CD4-positive, alpha-beta memory T cell (primary cell): ENCODE measurements around the gene ITGAD. TPM values are rescaled to one million over a fixed set of nuclear protein-coding genes. Genes with fewer than 3 reads are reported as not detected.

ENCODE experiments used
- CTCF ChIA-PET: fragments of 350-600 bp; sonication (Branson Sonifier 250); formaldehyde crosslinking; loops from one replicate; lab custom pipeline; 2021; ENCODE audit warnings: inconsistent platforms; ENCODE audit not compliant: partially characterized antibody; lab: Charles Lee
- POLR2A ChIA-PET: fragments of 350-600 bp; sonication (Branson Sonifier 250); formaldehyde crosslinking; loops from one replicate; lab custom pipeline; 2021; ENCODE audit not compliant: partially characterized antibody; lab: Charles Lee
- DNase-seq, 5 donors: peaks; one replicate each; pipeline versions ENCODE4 v3.0.0 to v3.0.0-alpha.2; 2020 to 2022; ENCODE audit warnings: mixed read lengths in 1 of 5
- H3K27ac ChIP-seq: one replicate; pipeline ENCODE4 v1.7.0; 2013; ENCODE audit warnings: low read depth, low read length
- H3K27me3 ChIP-seq: 2 replicates; pipeline ENCODE4 v1.7.0; 2013; ENCODE audit warnings: mild to moderate bottlenecking, low read length, moderate library complexity; ENCODE audit not compliant: insufficient read depth
- H3K36me3 ChIP-seq: 2 replicates; pipeline ENCODE4 v1.7.0; 2013; ENCODE audit warnings: mild to moderate bottlenecking, low read length, moderate library complexity; ENCODE audit not compliant: insufficient read depth
- H3K4me1 ChIP-seq: 2 replicates; pipeline ENCODE4 v1.7.0; 2013; ENCODE audit warnings: mild to moderate bottlenecking, low read length, moderate library complexity; ENCODE audit not compliant: insufficient read depth
- H3K4me3 ChIP-seq, 2 donors: one replicate each; pipeline ENCODE4 v1.7.0; 2013; ENCODE audit warnings: low read length in 2 of 2, mild to moderate bottlenecking in 1 of 2
- H3K9me3 ChIP-seq, 2 donors: one replicate each; pipeline ENCODE4 v1.7.0; 2013; ENCODE audit warnings: low read length in 2 of 2, control low read depth in 1 of 2; ENCODE audit not compliant: control insufficient read depth in 1 of 2
- H3K27ac Mint-ChIP-seq, 7 donors: one replicate each; pipeline ENCODE4 v1.8.0; 2020 to 2021; ENCODE audit warnings: mixed read lengths in 7 of 7, mild to moderate bottlenecking in 6 of 7, inconsistent platforms in 3 of 7, moderate library complexity in 3 of 7
- H3K27me3 Mint-ChIP-seq, 2 donors: one replicate each; pipeline ENCODE4 v1.8.0; 2020 to 2021; ENCODE audit warnings: mixed read lengths in 2 of 2
- H3K36me3 Mint-ChIP-seq, 2 donors: one replicate each; pipeline ENCODE4 v1.8.0; 2020 to 2021; ENCODE audit warnings: mixed read lengths in 2 of 2, inconsistent platforms in 1 of 2, mild to moderate bottlenecking in 1 of 2
- H3K4me1 Mint-ChIP-seq, 4 donors: one replicate each; pipeline ENCODE4 v1.8.0; 2020 to 2021; ENCODE audit warnings: mixed read lengths in 4 of 4, mild to moderate bottlenecking in 1 of 4
- H3K4me3 Mint-ChIP-seq, 8 donors: one replicate each; pipeline ENCODE4 v1.8.0; 2020 to 2021; ENCODE audit warnings: mixed read lengths in 8 of 8, mild to moderate bottlenecking in 7 of 8, moderate library complexity in 6 of 8, inconsistent platforms in 3 of 8
- H3K9me3 Mint-ChIP-seq, 8 donors: one replicate each; pipeline ENCODE4 v1.8.0; 2020 to 2021; ENCODE audit warnings: mixed read lengths in 8 of 8, mild to moderate bottlenecking in 5 of 8, inconsistent platforms in 3 of 8, moderate library complexity in 1 of 8
- intact Hi-C: fragments of 100-400 bp; cut with micrococcal nuclease; formaldehyde crosslinking; loops from one replicate; pipeline ENCODE4 v1.15.1; 2023
- polyA plus RNA-seq, 2 donors: library from polyadenylated mRNA; unstranded; fragments of 300-500 nt; fragmentation: Illumina TruSeq; gene quantifications; one replicate each; pipeline ENCODE4 v1.2.3, GENCODE V29; 2021
- total RNA-seq, 2 experiments: library from RNA; stranded (reverse); gene quantifications; one replicate each; pipeline ENCODE4 v1.2.3, GENCODE V29; 2021

Gene ITGAD
- total and polyA plus RNA-seq, 4 experiments from 2014 or later, result 0.07 TPM; not detected in 3

DNA sequence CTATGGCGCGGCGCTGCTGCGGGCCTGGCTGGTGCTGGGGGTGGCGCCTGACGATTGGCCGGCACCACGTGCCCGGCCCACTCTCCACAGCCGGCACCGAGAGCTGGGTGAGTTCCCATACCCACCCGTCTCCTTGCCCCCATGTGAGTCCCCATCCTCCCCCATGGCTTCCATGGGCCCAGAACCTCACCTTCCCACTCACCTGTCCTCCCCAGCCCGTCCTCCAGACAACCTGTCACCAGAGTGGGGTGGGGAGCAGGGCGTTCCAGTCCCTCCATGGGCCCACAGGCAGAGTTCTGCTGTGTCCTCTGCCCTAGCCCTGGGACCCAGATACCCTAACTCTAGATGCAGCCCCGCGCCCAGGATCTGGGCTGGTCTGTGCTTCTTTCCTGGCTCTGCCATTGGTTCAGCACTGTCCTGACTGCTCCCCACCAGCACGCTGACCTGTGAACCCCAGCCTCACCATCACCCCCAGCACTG, 71.7 kb downstream of the ITGAD start:
- no peak overlapping the region for H3K4me3 Mint-ChIP-seq
- H3K27me3 Mint-ChIP-seq, result no peaks in the 10 kb centered on the region
- H3K27me3 ChIP-seq, result no peaks in the 10 kb centered on the region
- no peak for DNase-seq
- H3K9me3 ChIP-seq, result no peaks in the 10 kb centered on the region
- H3K27ac ChIP-seq, result no peak overlapping the region
- peaks cover 21 to 27% of the 10 kb centered on the region in 2 donors for H3K36me3 Mint-ChIP-seq
- no peak overlapping the region for H3K4me3 ChIP-seq
- ChIA-PET POLR2A (no interaction called here), CTCF (interaction anchor here (0.6 kb wide), 1 partner anchor 8 kb away, joined by 3 read pairs; no protein-coding TSS in a partner anchor)
- H3K9me3 Mint-ChIP-seq, result no peaks in the 10 kb centered on the region
- intact Hi-C loops, result no loop called here
- peaks cover 4% of the 10 kb centered on the region for H3K36me3 ChIP-seq
- H3K4me1 ChIP-seq, result peaks cover 38% of the 10 kb centered on the region
- no peak overlapping the region for H3K27ac Mint-ChIP-seq
- H3K4me1 Mint-ChIP-seq, result peaks cover 24 to 35% (median 26%) of the 10 kb centered on the region in 4 donors

DNA sequence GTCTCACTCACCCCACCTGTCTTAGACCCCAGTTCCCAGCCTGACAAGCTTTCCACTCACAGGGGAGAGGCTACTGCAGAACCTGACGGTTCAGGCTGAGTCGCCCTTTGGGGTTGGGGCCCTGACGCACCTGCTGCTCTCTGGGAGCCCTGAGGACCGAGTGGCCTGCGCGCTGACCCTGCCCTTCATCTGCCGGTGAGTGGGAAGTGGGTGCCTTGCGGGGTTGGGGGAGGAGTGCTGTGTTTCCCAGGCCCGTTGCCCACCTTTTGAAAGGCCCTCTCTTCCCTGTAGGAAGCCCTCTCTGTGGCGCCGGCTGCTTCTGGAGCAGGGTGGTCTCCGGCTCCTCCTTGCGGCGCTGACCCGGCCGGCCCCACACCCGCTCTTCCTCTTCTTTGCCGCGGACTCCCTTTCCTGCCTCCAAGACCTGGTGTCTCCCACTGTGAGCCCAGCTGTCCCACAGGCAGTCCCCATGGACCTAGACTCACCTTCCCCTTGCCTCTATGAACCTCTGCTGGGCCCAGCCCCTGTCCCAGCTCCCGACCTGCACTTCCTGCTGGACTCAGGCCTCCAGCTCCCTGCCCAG, 72.7 kb downstream of the ITGAD start:
- Mint-ChIP-seq H3K4me1 (peaks cover 15 to 28% (median 19%) of the 10 kb centered on the region in 4 donors), H3K4me3 (no peak overlapping the region), H3K36me3 (peaks cover 21 to 26% of the 10 kb centered on the region in 2 donors), H3K9me3 (no peaks in the 10 kb centered on the region), H3K27me3 (no peaks in the 10 kb centered on the region), H3K27ac (peak overlapping the region in 1 of 7 donors; percentile 68)
- intact Hi-C loops, result no loop called here
- Histone ChIP-seq H3K27ac (no peak overlapping the region), H3K4me1 (peaks cover 27% of the 10 kb centered on the region), H3K36me3 (peaks cover 4% of the 10 kb centered on the region), H3K4me3 (no peak overlapping the region), H3K27me3 (no peaks in the 10 kb centered on the region), H3K9me3 (no peaks in the 10 kb centered on the region)
- CTCF ChIA-PET, result no interaction called here
- no peak for DNase-seq
- POLR2A ChIA-PET, result interaction anchor here (1.4 kb wide), 1 partner anchor 42 kb away, joined by 4 read pairs; the partner anchor contains the start of gene RUSF1

- CTCF ChIA-PET, result no interaction called here
- H3K9me3 ChIP-seq, result no peaks in the 10 kb centered on the region
- no peaks in the 10 kb centered on the region for H3K27me3 ChIP-seq
- Mint-ChIP-seq H3K4me3 (no peak overlapping the region), H3K27ac (peak overlapping the region in 1 of 7 donors; percentile 85), H3K36me3 (peaks cover 21 to 26% of the 10 kb centered on the region in 2 donors), H3K27me3 (no peaks in the 10 kb centered on the region), H3K9me3 (no peaks in the 10 kb centered on the region), H3K4me1 (peaks cover 11 to 28% (median 17%) of the 10 kb centered on the region in 4 donors)
- H3K36me3 ChIP-seq, result peaks cover 4% of the 10 kb centered on the region
- no peak overlapping the region for H3K4me3 ChIP-seq
- H3K4me1 ChIP-seq, result peaks cover 25% of the 10 kb centered on the region
- DNase-seq, result no peak
- intact Hi-C loops, result no loop called here
- POLR2A ChIA-PET, result interaction anchor here (1.4 kb wide), 1 partner anchor 41 kb away, joined by 4 read pairs; the partner anchor contains the start of gene RUSF1
- H3K27ac ChIP-seq, result no peak overlapping the region
These were observed 73.3 kb downstream of the ITGAD start for GRCh38 chr16:31466381-31466841.

GRCh38 chr16:31467151-31467773, 74.1 kb downstream of the ITGAD start:
- H3K9me3 ChIP-seq, result no peaks in the 10 kb centered on the region
- H3K36me3 ChIP-seq, result peaks cover 4% of the 10 kb centered on the region
- Mint-ChIP-seq H3K27me3 (no peaks in the 10 kb centered on the region), H3K9me3 (no peaks in the 10 kb centered on the region), H3K4me1 (peaks cover 12 to 28% (median 17%) of the 10 kb centered on the region in 4 donors), H3K36me3 (peaks cover 21 to 26% of the 10 kb centered on the region in 2 donors), H3K4me3 (peak overlapping the region in 1 of 8 donors; percentile 46), H3K27ac (peak overlapping the region in 4 of 7 donors; percentile 37 to 85 (median 67))
- no peak overlapping the region for H3K4me3 ChIP-seq
- H3K27ac ChIP-seq, result no peak overlapping the region
- peaks cover 31% of the 10 kb centered on the region for H3K4me1 ChIP-seq
- H3K27me3 ChIP-seq, result no peaks in the 10 kb centered on the region
- ChIA-PET CTCF (no interaction called here), POLR2A (no interaction called here)
- no peak for DNase-seq
- intact Hi-C loops, result no loop called here

GRCh38 chr16:31467858-31468257, 74.7 kb downstream of the ITGAD start:
- ChIA-PET CTCF (no interaction called here), POLR2A (interaction anchor here (1.0 to 1.6 kb wide), 3 partner anchors 9 to 245 kb away, joined by 3 to 5 read pairs (median 3); partner anchors contain the start of gene RUSF1)
- Mint-ChIP-seq H3K27ac (peak overlapping the region in 2 of 7 donors; percentile 47 to 82), H3K4me3 (no peak overlapping the region), H3K4me1 (peaks cover 18 to 30% (median 20%) of the 10 kb centered on the region in 4 donors), H3K9me3 (no peaks in the 10 kb centered on the region), H3K27me3 (peaks cover 0 to 5% of the 10 kb centered on the region in 2 donors), H3K36me3 (peaks cover 19 to 22% of the 10 kb centered on the region in 2 donors)
- H3K4me3 ChIP-seq, result no peak overlapping the region
- peaks cover 4% of the 10 kb centered on the region for H3K36me3 ChIP-seq
- no peaks in the 10 kb centered on the region for H3K27me3 ChIP-seq
- H3K9me3 ChIP-seq, result no peaks in the 10 kb centered on the region
- peaks cover 37% of the 10 kb centered on the region for H3K4me1 ChIP-seq
- no peak overlapping the region for H3K27ac ChIP-seq
- DNase-seq, result no peak
- intact Hi-C loops, result no loop called here

- Histone ChIP-seq H3K4me3 (no peak overlapping the region), H3K4me1 (peaks cover 37% of the 10 kb centered on the region), H3K27me3 (no peaks in the 10 kb centered on the region), H3K27ac (no peak overlapping the region), H3K9me3 (no peaks in the 10 kb centered on the region), H3K36me3 (peaks cover 2% of the 10 kb centered on the region)
- POLR2A ChIA-PET, result interaction anchor here (1.6 kb wide), 1 partner anchor 17 kb away, joined by 5 read pairs; no protein-coding TSS in a partner anchor
- DNase-seq, result no peak
- intact Hi-C loops, result no loop called here
- peak overlapping the region in 1 of 7 donors; percentile 30 for H3K27ac Mint-ChIP-seq
- peaks cover 2 to 7% of the 10 kb centered on the region in 2 donors for H3K36me3 Mint-ChIP-seq
- H3K27me3 Mint-ChIP-seq, result peaks cover 0 to 13% of the 10 kb centered on the region in 2 donors
- H3K9me3 Mint-ChIP-seq, result no peaks in the 10 kb centered on the region
- H3K4me1 Mint-ChIP-seq, result peaks cover 18 to 32% (median 24%) of the 10 kb centered on the region in 4 donors
- H3K4me3 Mint-ChIP-seq, result no peak overlapping the region
- CTCF ChIA-PET, result interaction anchor here (3.9 kb wide), 1 partner anchor 10 kb away, joined by 18 read pairs; no protein-coding TSS in a partner anchor
These were observed 77.5 kb downstream of the ITGAD start for GRCh38 chr16:31470615-31471014.
